Lower lobe of right lung (tissue), 2 donors: ENCODE data around the gene CD207. TPM values are rescaled to one million over a fixed set of nuclear protein-coding genes. Genes with fewer than 3 reads are reported as not detected.
A peak's percentile ranks its signal among the peaks of the same experiment; 100 is the strongest.
"Not testable (repeated sequence)": the region's sequence is repeated elsewhere in the genome, so short reads cannot be mapped to it uniquely, and the experiment has no call there.

ENCODE experiments used
- ATAC-seq, 2 donors: fragments of 200-7000 bp; cut with Tn5 transposase; one replicate each; pipeline ENCODE4 v1.9.1; 2020 to 2022; ENCODE audit warnings: mild to moderate bottlenecking in 2 of 2, moderate library complexity in 2 of 2
- DNase-seq: peaks from one replicate; pipeline ENCODE4 v3.0.0-alpha.2; 2020
- H3K27ac ChIP-seq: fragments of 200-600 bp; one replicate; pipeline ENCODE4 v1.8.0; 2022
- H3K27me3 ChIP-seq: fragments of 200-600 bp; one replicate; pipeline ENCODE4 v1.8.0; 2022; ENCODE audit warnings: low read depth
- H3K36me3 ChIP-seq: fragments of 200-600 bp; one replicate; pipeline ENCODE4 v1.8.0; 2022; ENCODE audit warnings: mild to moderate bottlenecking
- H3K4me1 ChIP-seq: fragments of 200-600 bp; one replicate; pipeline ENCODE4 v1.8.0; 2022
- H3K4me3 ChIP-seq: fragments of 200-600 bp; one replicate; pipeline ENCODE4 v1.8.0; 2022; ENCODE audit warnings: mild to moderate bottlenecking
- H3K9me3 ChIP-seq: fragments of 200-600 bp; one replicate; pipeline ENCODE4 v1.8.0; 2022
- CTCF ChIP-seq: fragments of 200-600 bp; IDR thresholded peaks from one replicate; pipeline ENCODE4 v1.8.0; 2022; ENCODE audit warnings: antibody characterized with exemption, mild to moderate bottlenecking
- intact Hi-C: fragments of 100-400 bp; cut with DNase I; formaldehyde crosslinking; loops from one replicate; pipeline ENCODE4 v1.11.0; 2022
- total RNA-seq: library from RNA; stranded (reverse); fragmentation: NEBNext Ultra II Directional; extraction: Animal tissue kit (Norgen Biotek cat#: 25700); gene quantifications from one replicate; pipeline ENCODE4 v1.2.1, GENCODE V29; 2021
- donor health status: DM: no; HTN: yes; CAD: no; lungs with severe emphysema.

CD207 gene
- total RNA-seq, 1 donor from 2014 or later = 3.0 TPM

DNA sequence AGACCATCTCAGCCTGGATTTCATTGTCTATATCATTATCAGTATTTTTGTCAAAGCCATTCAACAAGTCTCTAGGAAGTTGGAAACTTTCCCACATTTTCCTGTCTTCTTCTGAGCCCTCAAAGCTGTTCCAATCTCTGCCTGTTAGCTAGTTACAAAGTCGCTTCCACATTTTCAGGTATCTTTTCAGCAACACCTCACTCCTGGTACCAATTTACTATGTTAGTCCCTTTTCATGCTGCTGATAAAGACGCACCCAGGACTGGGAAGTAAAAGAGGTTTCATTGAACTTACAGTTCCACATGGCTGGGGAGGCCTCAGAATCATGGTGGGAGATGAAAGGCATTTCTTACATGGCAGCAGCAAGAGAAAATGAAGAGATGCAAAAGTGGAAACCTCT is 35.9 kb downstream of the CD207 start:
- H3K9me3 ChIP-seq = no peaks in the 10 kb centered on the region
- H3K4me3 ChIP-seq = no peak overlapping the region
- intact Hi-C loops = no loop called here
- no peak for TF ChIP-seq CTCF
- no peaks in the 10 kb centered on the region for H3K27me3 ChIP-seq
- H3K27ac ChIP-seq = no peak overlapping the region
- no peaks in the 10 kb centered on the region for H3K4me1 ChIP-seq
- ATAC-seq = no peak
- no peaks in the 10 kb centered on the region for H3K36me3 ChIP-seq
- DNase-seq = no peak

GRCh38 chr2:70797996-70798395 is 37.6 kb downstream of the CD207 start:
- ATAC-seq, DNase-seq, intact Hi-C loops, H3K9me3 ChIP-seq, H3K27ac ChIP-seq, H3K4me3 ChIP-seq, H3K36me3 ChIP-seq, H3K4me1 ChIP-seq, H3K27me3 ChIP-seq: not testable (repeated sequence)

DNA sequence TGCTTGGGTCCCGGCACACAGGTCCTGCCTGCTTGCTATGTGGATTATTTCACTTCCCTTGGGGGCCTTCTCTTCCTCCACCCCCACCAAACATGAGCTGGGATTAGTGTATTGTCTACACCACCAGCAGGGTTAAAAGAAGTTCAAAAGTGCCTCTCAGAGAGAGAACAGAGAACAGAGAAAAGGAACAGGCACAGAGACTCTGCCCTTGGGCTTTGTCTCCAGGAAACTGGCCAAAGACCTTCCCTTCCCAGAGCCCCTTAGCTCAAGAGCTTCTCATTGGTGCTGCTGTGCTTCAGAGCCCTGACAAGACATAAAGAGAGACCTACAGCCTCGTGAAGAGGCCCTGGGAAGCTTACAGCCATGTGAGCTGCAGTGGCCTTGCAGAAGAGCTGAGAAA is 38.1 kb downstream of the CD207 start:
- intact Hi-C loops = no loop called here
- Histone ChIP-seq H3K27ac (no peak overlapping the region), H3K9me3 (no peaks in the 10 kb centered on the region), H3K4me3 (no peak overlapping the region), H3K27me3 (peaks cover 11% of the 10 kb centered on the region), H3K36me3 (no peaks in the 10 kb centered on the region), H3K4me1 (peaks cover 3% of the 10 kb centered on the region)
- DNase-seq = no peak
- peak in 1 of 2 donors; percentile 18 for ATAC-seq
- no peak for TF ChIP-seq CTCF

- no peaks in the 10 kb centered on the region for H3K9me3 ChIP-seq
- intact Hi-C loops = no loop called here
- H3K36me3 ChIP-seq = no peaks in the 10 kb centered on the region
- H3K27ac ChIP-seq = no peak overlapping the region
- no peak for DNase-seq
- H3K4me1 ChIP-seq = peaks cover 3% of the 10 kb centered on the region
- peaks cover 14% of the 10 kb centered on the region for H3K27me3 ChIP-seq
- TF ChIP-seq CTCF = no peak
- no peak for ATAC-seq
- H3K4me3 ChIP-seq = no peak overlapping the region
Measured at GRCh38 chr2:70796262-70796661, 39.4 kb downstream of the CD207 start.

- H3K4me3 ChIP-seq = no peak overlapping the region
- peaks cover 22% of the 10 kb centered on the region for H3K27me3 ChIP-seq
- ATAC-seq (no peak), DNase-seq (no peak)
- peaks cover 6% of the 10 kb centered on the region for H3K4me1 ChIP-seq
- TF ChIP-seq CTCF = no peak
- intact Hi-C loops = no loop called here
- no peak overlapping the region for H3K27ac ChIP-seq
- H3K36me3 ChIP-seq = no peaks in the 10 kb centered on the region
- H3K9me3 ChIP-seq = no peaks in the 10 kb centered on the region
Measured at GRCh38 chr2:70795164-70795995, 40.2 kb downstream of the CD207 start.

DNA sequence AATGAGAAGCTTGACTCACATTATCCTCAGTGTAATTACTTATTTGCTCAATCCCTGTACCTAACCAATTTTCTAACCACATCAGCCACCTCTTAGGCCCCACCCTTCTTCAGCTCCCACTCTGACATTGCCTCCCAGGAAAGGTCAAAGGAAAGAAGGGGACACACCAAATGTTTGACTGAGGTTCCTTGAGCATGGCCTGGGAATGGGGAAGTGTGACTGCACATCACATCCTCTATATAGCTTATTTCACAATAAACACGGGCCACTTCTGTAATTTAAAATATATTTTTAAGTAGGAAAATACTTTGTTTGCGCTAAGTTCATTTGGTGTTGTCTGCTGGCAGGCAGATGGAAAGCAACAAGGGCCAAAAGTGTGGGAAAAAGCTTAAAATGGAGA is 42.2 kb downstream of the CD207 start:
- Histone ChIP-seq H3K4me1 (peaks cover 17% of the 10 kb centered on the region), H3K27ac (no peak overlapping the region), H3K27me3 (peaks cover 42% of the 10 kb centered on the region), H3K4me3 (no peak overlapping the region), H3K9me3 (no peaks in the 10 kb centered on the region), H3K36me3 (no peaks in the 10 kb centered on the region)
- TF ChIP-seq CTCF = no peak
- ATAC-seq (no peak), DNase-seq (no peak)
- intact Hi-C loops = no loop called here
